ENCODE data around the gene KRTAP19-6. TPM values are rescaled to one million over a fixed set of nuclear protein-coding genes. Genes with fewer than 3 reads are reported as not detected.

KRTAP19-6 gene
- total and polyA plus RNA-seq, 2 donors (not counting 1 experiment from before 2014, with no cell fraction given) = not detected

DNA sequence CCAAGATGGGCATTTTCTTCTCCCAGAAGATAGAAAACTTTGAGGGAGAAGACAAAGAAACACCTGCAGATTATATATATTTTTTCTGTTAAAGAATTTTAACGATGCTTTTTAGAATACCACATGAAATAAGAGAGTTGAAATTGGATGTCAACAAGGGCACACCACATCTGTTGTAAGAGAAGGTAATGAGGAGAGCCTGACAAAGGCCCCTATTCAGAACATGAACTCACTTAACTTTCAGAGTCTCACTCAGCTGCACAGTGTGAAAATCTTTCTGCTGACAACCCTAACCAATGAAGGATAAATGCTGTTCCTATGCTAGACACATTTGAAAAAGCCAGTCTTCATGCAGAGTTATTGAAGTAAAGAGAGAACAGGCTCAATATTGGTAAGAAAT, 41.2 kb upstream of the KRTAP19-6 start:
- no peaks in the 10 kb centered on the region for H3K36me3 ChIP-seq (replicated peaks in 1 of 2; ENCODE audit: control extremely low read depth in 1 of 2, control insufficient read depth in 1 of 2, extremely low read depth in 1 of 2, insufficient read depth in 2 of 2, low read length in 1 of 2)
- DNase-seq = no peak
- H3K9me3 ChIP-seq (ENCODE audit: control extremely low read depth in 1 of 3, control insufficient read depth in 2 of 3, insufficient read depth in 1 of 3, low read length in 2 of 3) = no peaks in the 10 kb centered on the region
- H3K4me3 ChIP-seq (ENCODE audit: control extremely low read depth in 1 of 5, extremely low read depth in 1 of 5, insufficient read depth in 1 of 5, low read depth in 2 of 5, low read length in 4 of 5) = no peak overlapping the region
- H3K4me3 Mint-ChIP-seq = no peak overlapping the region
- no peaks in the 10 kb centered on the region for H3K4me1 Mint-ChIP-seq
- H3K27me3 ChIP-seq (replicated peaks in 1 of 4; ENCODE audit: control extremely low read depth in 1 of 4, control insufficient read depth in 3 of 4, insufficient read depth in 4 of 4, low read length in 3 of 4) = no peaks in the 10 kb centered on the region
- H2AFZ ChIP-seq (ENCODE audit: insufficient read depth, low read depth, low read length, poor library complexity, severe bottlenecking) = no peak overlapping the region
- H4K20me1 ChIP-seq (ENCODE audit: control insufficient read depth, insufficient read depth, low read length, poor library complexity, severe bottlenecking) = no peaks in the 10 kb centered on the region
- peaks cover 3% of the 10 kb centered on the region for H3K9me3 Mint-ChIP-seq (ENCODE audit: insufficient read depth)
- H3K27ac ChIP-seq (ENCODE audit: low read length in 2 of 2) = no peak overlapping the region
- POLR2A ChIA-PET = no interaction called here
- no peak overlapping the region for H3K27ac Mint-ChIP-seq
- H3K79me2 ChIP-seq (ENCODE audit: control insufficient read depth, insufficient read depth, low read length) = no peaks in the 10 kb centered on the region
- no peak overlapping the region for H3K4me2 ChIP-seq (replicated peaks; ENCODE audit: low read depth, low read length, poor library complexity, severe bottlenecking)
- WGBS (ENCODE audit: insufficient coverage) = no CpG with 5 or more reads among the region's 1 CpG
- TF ChIP-seq EZH2 (IDR thresholded peaks at IDR 0.05; ENCODE audit: borderline replicate concordance, insufficient read depth, low read depth, low read length, poor library complexity, severe bottlenecking) = no peak
- TF ChIP-seq, protein P1, sequence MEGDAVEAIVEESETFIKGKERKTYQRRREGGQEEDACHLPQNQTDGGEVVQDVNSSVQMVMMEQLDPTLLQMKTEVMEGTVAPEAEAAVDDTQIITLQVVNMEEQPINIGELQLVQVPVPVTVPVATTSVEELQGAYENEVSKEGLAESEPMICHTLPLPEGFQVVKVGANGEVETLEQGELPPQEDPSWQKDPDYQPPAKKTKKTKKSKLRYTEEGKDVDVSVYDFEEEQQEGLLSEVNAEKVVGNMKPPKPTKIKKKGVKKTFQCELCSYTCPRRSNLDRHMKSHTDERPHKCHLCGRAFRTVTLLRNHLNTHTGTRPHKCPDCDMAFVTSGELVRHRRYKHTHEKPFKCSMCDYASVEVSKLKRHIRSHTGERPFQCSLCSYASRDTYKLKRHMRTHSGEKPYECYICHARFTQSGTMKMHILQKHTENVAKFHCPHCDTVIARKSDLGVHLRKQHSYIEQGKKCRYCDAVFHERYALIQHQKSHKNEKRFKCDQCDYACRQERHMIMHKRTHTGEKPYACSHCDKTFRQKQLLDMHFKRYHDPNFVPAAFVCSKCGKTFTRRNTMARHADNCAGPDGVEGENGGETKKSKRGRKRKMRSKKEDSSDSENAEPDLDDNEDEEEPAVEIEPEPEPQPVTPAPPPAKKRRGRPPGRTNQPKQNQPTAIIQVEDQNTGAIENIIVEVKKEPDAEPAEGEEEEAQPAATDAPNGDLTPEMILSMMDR (IDR thresholded peaks at IDR 0.05) = no peak
- intact Hi-C loops (cut with micrococcal nuclease) = no loop called here
- no peaks in the 10 kb centered on the region for H3K4me1 ChIP-seq (ENCODE audit: control insufficient read depth in 2 of 2, insufficient read depth in 2 of 2, low read length in 2 of 2)
- CTCF ChIA-PET = no interaction called here
- no peak overlapping the region for H3K9ac ChIP-seq (ENCODE audit: low read length)
- H3K27me3 Mint-ChIP-seq = no peaks in the 10 kb centered on the region
- ATAC-seq (ENCODE audit: low read depth) = no peak

DNA sequence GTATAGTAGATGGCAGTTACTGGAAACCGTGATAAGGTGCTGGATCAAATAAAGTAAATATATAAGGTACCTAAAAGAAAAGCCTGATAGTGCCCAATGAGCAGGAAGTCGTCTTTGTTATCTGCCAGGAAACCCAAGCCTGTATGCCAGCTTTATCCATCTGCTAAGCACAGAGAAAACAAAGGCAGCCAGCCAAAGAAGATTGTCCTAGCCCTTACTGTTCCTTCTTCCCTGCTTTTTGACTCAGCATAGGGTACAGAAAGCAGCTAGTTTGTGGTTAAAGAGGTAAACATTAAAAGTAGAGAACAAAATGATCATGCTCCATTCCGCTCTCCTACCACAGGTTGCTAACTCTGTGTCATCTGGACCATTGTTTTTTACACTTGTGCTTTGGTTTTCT, 38.5 kb upstream of the KRTAP19-6 start:
- no peak for TF ChIP-seq EZH2 (IDR thresholded peaks at IDR 0.05; ENCODE audit: borderline replicate concordance, insufficient read depth, low read depth, low read length, poor library complexity, severe bottlenecking)
- TF ChIP-seq, protein P1 (IDR thresholded peaks at IDR 0.05) = no peak
- Histone ChIP-seq H3K9ac (ENCODE audit: low read length) (no peak overlapping the region), H3K79me2 (ENCODE audit: control insufficient read depth, insufficient read depth, low read length) (no peaks in the 10 kb centered on the region), H3K4me2 (replicated peaks; ENCODE audit: low read depth, low read length, poor library complexity, severe bottlenecking) (no peak overlapping the region), H3K27me3 (replicated peaks in 1 of 4; ENCODE audit: control extremely low read depth in 1 of 4, control insufficient read depth in 3 of 4, insufficient read depth in 4 of 4, low read length in 3 of 4) (no peaks in the 10 kb centered on the region), H3K4me1 (ENCODE audit: control insufficient read depth in 2 of 2, insufficient read depth in 2 of 2, low read length in 2 of 2) (no peaks in the 10 kb centered on the region), H3K9me3 (ENCODE audit: control extremely low read depth in 1 of 3, control insufficient read depth in 2 of 3, insufficient read depth in 1 of 3, low read length in 2 of 3) (no peaks in the 10 kb centered on the region), H3K36me3 (replicated peaks in 1 of 2; ENCODE audit: control extremely low read depth in 1 of 2, control insufficient read depth in 1 of 2, extremely low read depth in 1 of 2, insufficient read depth in 2 of 2, low read length in 1 of 2) (no peaks in the 10 kb centered on the region), H3K4me3 (ENCODE audit: control extremely low read depth in 1 of 5, extremely low read depth in 1 of 5, insufficient read depth in 1 of 5, low read depth in 2 of 5, low read length in 4 of 5) (no peak overlapping the region), H4K20me1 (ENCODE audit: control insufficient read depth, insufficient read depth, low read length, poor library complexity, severe bottlenecking) (no peaks in the 10 kb centered on the region), H3K27ac (ENCODE audit: low read length in 2 of 2) (no peak overlapping the region), H2AFZ (ENCODE audit: insufficient read depth, low read depth, low read length, poor library complexity, severe bottlenecking) (no peak overlapping the region)
- POLR2A ChIA-PET = no interaction called here
- CTCF ChIA-PET = no interaction called here
- no peak for DNase-seq
- intact Hi-C loops (cut with micrococcal nuclease) = no loop called here
- no CpG with 5 or more reads among the region's 3 CpGs for WGBS (ENCODE audit: insufficient coverage)
- Mint-ChIP-seq H3K9me3 (ENCODE audit: insufficient read depth) (peaks cover 3% of the 10 kb centered on the region), H3K4me1 (no peaks in the 10 kb centered on the region), H3K4me3 (no peak overlapping the region), H3K27me3 (no peaks in the 10 kb centered on the region), H3K27ac (no peak overlapping the region)
- ATAC-seq (ENCODE audit: low read depth) = no peak

Measured in B cell (primary cell).